ENCODE measurements around the gene OR10G7.
"Not testable (repeated sequence)": the region's sequence is repeated elsewhere in the genome, so short reads cannot be mapped to it uniquely, and the experiment has no call there.

OR10G7 gene

GRCh38 chr11:124039557-124039956 is 1.6 kb downstream of the OR10G7 start:
- DNase-seq: no peak

- no peak for DNase-seq
Measured at GRCh38 chr11:124036666-124037065, 4.5 kb downstream of the OR10G7 start.

DNA sequence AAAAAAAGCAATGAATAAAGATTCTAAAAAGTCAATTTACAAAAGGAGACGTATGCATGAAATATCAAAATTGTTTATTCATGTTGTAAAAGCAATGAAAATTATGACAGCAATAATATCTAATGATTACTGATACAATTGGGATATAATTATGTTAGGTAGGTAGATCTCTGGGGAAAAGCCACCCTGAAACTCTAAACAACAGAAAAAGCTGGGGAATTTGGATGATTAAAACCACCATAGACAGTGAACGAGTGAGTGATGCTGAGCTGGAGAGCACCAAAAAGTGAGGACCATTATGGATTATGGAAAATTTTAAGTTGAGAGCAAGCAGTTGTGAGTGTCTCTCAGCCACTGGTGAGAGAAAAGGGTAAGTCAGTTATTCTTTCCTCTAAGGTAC is 14.6 kb downstream of the OR10G7 start, which contains the start of gene OR10G8:
Gene OR10G8 (plus strand): TSS at position 301 of the 400 bp plus-strand sequence. CDS start 2,825 bp downstream, outside the sequence.
- DNase-seq: no peak

- not testable (repeated sequence) for DNase-seq
Measured at GRCh38 chr11:124015837-124016236, 25.3 kb downstream of the OR10G7 start.

GRCh38 chr11:124012697-124013096 is 28.4 kb downstream of the OR10G7 start, which contains the start of gene OR10G4:
Gene OR10G4, plus strand, starts transcription at chr11:124012997. Its CDS starts 2,578 bp downstream, at chr11:124015575.
- no peak for DNase-seq

DNA sequence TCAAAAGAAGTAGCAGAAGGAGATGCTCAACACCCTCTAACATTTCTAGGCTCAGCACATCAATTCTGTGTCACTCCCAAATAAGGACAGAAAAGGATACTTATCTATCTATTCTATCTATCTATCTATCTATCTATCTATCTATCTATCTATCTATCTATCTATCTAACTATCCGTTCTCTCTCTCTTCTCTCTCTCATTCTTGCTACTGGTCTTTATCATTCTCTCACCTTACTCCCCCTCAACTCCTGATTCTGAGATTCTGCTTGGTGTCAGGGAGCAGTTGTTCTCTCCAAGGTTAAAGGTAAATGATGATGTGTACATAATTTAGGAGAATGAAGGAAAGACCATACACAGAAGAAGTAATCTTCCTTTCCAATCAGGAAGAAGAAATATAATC is 46.0 kb downstream of the OR10G7 start, which contains the start of gene OR10G6:
Gene OR10G6 (minus strand): TSS at position 43 of the 400 bp plus-strand sequence. CDS start 0 bp downstream, at position 43.
- no peak for DNase-seq
